ENCODE measurements around the gene POLD2. TPM values are rescaled to one million over a fixed set of nuclear protein-coding genes. Genes with fewer than 3 reads are reported as not detected.

Gene POLD2
- total RNA-seq, 4 donors from 2014 or later: 19.7 to 45.6 (median 21.0) TPM

GRCh38 chr7:44087911-44088838, 35.2 kb downstream of the POLD2 start:
- TF ChIP-seq, protein P1, sequence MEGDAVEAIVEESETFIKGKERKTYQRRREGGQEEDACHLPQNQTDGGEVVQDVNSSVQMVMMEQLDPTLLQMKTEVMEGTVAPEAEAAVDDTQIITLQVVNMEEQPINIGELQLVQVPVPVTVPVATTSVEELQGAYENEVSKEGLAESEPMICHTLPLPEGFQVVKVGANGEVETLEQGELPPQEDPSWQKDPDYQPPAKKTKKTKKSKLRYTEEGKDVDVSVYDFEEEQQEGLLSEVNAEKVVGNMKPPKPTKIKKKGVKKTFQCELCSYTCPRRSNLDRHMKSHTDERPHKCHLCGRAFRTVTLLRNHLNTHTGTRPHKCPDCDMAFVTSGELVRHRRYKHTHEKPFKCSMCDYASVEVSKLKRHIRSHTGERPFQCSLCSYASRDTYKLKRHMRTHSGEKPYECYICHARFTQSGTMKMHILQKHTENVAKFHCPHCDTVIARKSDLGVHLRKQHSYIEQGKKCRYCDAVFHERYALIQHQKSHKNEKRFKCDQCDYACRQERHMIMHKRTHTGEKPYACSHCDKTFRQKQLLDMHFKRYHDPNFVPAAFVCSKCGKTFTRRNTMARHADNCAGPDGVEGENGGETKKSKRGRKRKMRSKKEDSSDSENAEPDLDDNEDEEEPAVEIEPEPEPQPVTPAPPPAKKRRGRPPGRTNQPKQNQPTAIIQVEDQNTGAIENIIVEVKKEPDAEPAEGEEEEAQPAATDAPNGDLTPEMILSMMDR (IDR thresholded peaks at IDR 0.05; ENCODE audit: low read depth): no peak

DNA sequence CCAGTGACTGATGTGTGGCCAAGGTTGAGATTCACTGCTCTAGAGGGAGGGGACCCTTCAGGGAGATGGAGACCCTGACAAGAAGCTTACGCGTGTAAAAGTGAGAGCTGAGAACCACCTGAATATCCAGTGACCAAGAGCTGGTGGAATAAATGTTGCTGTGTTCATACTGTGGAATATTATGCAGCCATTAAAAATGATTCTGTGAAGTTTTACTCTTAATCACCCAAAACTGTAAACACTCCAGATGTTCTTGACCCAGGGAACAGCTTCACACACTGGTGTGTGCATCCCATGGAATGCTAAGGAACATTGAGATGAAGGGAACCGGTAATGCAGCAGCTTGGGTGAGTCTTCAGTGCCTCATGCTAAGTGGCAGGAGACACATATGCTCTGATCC, 36.7 kb downstream of the POLD2 start:
- TF ChIP-seq, protein P1 (IDR thresholded peaks at IDR 0.05; ENCODE audit: low read depth): no peak

DNA sequence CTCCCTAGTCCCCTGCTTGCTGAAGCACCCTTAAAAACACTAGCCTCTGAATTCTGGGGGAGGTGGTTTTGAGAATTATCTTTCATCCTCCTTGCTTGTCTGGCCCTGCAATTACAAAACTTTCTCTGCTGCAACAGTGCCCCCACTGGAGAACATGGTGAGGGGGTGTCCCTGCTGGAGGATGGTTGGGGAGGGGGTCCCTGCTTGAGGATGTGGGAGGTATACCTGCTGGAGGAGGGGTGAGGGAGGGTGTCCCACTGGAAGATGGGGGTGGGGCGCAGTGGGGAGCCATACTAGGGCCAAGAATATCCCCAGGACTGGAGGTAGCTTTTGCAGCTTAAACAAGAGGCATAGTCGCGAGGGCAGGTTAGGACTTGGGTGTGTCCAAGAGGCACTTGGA, 37.8 kb downstream of the POLD2 start:
- TF ChIP-seq, protein P1 (IDR thresholded peaks at IDR 0.05; ENCODE audit: low read depth): no peak

DNA sequence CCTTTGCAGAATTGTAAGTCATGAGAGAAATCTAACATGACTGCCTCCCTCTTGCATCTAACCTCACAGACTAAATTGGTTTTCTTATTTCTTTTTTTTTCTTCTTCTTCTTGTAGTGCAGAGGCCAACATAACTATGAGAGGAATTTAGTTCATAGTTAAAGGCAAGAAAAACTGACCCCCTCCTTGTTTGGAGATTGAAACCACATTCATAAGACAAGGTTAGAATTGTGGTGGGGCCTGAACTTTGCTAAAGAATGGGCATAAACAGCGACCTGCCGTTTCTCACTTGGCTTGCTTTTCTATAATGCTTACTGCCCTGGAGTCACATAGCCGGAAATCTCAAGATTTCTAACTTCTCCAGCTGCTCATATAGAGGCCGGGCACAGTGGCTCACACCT, 38.6 kb downstream of the POLD2 start:
- TF ChIP-seq, protein P1 (IDR thresholded peaks at IDR 0.05; ENCODE audit: low read depth): no peak

DNA sequence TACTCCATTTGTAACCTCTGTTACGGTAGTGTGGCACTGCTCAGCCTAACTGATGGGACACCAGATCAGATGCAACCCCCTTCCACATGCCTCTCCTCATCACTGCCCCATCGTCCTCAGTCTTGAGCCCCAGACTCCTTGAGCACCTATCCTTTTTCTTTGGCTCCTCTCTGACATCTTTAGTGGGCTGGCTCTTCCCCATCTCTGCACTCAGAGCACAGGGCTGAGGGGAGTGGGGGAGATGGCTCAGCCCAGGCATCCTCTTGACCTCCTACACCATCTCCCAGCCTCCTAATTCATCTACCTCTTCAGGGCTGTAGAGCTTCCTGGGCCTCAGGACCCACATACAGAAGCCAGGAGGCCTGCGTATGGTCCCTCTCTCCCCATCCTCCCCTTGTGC, 39.6 kb downstream of the POLD2 start:
- TF ChIP-seq, protein P1 (IDR thresholded peaks at IDR 0.05; ENCODE audit: low read depth): no peak

DNA sequence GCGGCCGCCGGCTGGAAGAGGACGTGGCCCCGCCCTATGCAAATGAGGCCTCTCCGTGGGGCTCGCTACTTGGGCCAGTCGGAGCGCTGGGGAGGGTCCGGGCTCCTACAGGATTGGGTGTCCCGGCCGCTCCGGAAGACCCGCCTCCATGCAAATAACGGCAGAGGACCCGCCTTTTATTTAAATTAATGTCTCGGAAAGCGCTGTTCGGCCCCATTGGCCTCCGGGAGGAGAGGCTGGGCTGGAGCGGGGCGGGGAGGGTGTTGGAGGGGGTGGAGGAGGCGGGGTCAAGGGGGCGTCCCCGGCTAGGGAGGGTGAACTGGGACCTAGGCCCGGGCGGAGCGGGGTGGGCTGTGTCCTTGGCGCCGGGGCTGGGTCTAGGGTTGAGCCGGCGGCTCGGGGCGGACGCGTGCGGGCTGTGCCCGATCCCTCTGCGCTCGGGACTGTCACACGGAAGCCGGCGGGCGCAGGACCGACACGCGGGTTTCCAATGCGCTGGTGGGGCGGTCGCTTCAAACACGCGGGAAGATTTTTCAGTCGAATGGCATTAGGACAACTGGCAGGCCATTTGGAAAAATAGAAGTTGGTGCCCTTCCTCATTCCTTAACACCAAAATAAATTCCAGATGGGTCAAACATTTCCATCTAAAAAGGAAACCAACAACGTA, 40.7 kb downstream of the POLD2 start:
- TF ChIP-seq, protein P1 (IDR thresholded peaks at IDR 0.05; ENCODE audit: low read depth): no peak

DNA sequence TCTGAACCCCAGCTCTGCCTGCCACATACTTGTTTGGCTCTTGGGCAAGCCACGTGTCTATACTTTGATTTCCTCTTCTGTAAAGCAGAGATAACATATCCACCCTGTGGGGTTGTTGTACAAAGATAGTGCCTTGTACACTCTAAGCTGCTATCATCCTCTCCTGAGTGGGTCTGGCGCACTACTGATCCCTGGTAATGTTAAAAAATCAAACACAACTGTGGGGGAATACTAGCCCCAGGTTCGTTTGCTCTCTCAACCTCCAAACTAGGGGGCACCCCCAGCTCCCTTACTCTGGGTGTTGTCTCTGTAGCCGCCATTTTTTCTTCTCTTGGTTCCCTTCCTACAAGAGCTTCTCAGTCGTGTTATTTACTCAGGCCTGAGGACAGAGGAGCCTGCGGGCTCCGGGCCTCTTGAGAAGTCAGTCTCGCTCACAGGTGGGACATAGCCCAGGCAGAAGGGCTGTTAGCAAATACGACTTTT, 42.0 kb downstream of the POLD2 start:
- TF ChIP-seq, protein P1 (IDR thresholded peaks at IDR 0.05; ENCODE audit: low read depth): no peak
